Loucy (cell line): ENCODE data around the gene C1orf35.

Experiments used
- CTCF ChIP-seq: fragments of 200-600 bp; sonication (generic); conservative IDR thresholded peaks from 2 replicates; pipeline ENCODE4 v1.5.1; 2014; ENCODE audit warnings: mild to moderate bottlenecking, antibody characterized with exemption, low read length
- EZH2phosphoT487 ChIP-seq: fragments of 200-600 bp; IDR thresholded peaks from 2 replicates; pipeline ENCODE4 v1.6.1; 2018; ENCODE audit warnings: antibody characterized with exemption, mild to moderate bottlenecking, moderate library complexity, borderline replicate concordance

DNA sequence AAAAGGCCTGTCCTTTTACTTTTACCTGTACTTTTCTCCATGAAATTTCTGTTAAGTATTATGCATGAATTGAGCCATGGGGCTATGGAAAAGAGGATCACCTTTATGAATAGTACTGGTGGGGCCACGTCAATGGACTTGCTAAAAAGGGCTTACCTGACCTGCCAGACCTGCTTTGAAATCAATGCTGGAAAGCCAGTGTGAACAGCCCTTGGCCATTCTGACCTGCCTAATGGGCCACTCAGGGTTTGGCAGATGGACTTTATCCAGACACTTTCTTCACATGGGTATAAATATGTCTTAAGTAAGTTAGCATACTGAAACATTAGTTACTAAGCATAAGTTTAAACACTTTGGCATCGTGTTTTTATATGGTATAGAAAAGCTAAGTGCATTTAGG lies 28.6 kb upstream of the C1orf35 start:
- TF ChIP-seq CTCF, result no peak
- TF ChIP-seq EZH2phosphoT487, result no peak
